OCI-M1 (cell line): Measurements from ENCODE around the gene CXCL17.
"Not testable (repeated sequence)": the region's sequence is repeated elsewhere in the genome, so short reads cannot be mapped to it uniquely, and the experiment has no call there.

Experiments
- DNase-seq: peaks from one replicate; lab custom pipeline; 2025; lab: John Stamatoyannopoulos, UW

CXCL17 gene, protein sequence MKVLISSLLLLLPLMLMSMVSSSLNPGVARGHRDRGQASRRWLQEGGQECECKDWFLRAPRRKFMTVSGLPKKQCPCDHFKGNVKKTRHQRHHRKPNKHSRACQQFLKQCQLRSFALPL

DNA sequence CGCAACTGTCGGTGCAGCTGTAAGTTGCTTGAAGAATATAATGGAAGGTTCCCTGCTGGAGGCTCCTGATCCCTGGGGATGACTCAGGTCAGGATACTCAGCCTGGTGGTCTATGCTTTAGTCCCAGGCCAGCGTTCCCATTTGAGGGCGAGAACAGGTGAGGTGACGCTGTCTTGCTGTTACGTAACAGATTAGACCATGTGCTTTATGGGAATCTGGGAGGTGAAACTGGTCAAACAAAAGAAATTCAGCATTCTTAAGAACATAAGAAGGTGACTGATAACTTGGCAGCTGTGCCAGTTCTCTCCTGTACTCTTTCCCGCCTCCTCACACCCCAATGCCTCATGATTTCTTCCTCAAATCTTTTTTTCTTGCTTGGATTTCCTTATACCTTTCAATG is at the start of gene CXCL17:
Gene CXCL17, minus strand, starts transcription at position 114 of the 400 bp plus-strand sequence. CDS start 114 bp downstream, outside the sequence.
- DNase-seq: no peak

- DNase-seq: no peak
Observed at GRCh38 chr19:42488783-42489521, 46.2 kb upstream of the CXCL17 start.

GRCh38 chr19:42487798-42488178 is 45.0 kb upstream of the CXCL17 start:
- DNase-seq: no peak

DNA sequence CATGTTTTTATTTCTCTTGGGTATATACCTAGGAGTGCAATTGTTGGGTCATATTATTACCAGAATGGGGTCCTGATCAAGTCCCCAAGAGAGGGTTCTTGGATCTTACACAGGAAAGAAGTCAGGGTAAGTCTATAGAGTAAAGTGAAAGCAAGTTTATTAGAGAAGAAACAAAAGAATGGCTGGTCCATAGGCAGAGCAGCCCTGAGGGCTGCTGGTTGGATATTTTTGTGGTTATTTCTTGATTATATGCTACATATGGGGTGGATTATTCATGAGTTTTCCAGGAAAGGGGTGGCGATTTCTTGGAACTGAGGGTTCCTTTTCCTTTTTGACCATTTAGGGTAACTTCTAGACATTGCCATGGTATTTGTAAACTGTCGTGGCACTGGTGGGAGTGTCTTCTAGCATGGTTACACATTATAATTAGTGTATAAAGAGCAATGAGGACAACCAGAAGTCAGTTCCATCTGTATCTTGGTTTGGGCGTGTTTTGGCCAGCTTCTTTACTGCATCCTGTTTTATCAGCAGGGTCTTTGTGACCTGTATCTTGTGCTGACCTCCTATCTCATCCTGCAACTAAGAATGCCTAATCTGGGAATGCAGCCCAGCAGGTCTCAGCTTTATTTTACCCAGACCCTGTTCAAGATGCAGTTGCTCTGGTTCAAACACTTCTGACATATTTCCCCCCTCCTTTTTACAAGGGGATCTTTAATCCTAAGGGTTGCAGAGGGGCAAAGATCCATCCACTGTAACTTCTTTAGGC is 44.5 kb upstream of the CXCL17 start:
- DNase-seq: peak; percentile 88

GRCh38 chr19:42485036-42485435 is 42.3 kb upstream of the CXCL17 start:
- not testable (repeated sequence) for DNase-seq

DNA sequence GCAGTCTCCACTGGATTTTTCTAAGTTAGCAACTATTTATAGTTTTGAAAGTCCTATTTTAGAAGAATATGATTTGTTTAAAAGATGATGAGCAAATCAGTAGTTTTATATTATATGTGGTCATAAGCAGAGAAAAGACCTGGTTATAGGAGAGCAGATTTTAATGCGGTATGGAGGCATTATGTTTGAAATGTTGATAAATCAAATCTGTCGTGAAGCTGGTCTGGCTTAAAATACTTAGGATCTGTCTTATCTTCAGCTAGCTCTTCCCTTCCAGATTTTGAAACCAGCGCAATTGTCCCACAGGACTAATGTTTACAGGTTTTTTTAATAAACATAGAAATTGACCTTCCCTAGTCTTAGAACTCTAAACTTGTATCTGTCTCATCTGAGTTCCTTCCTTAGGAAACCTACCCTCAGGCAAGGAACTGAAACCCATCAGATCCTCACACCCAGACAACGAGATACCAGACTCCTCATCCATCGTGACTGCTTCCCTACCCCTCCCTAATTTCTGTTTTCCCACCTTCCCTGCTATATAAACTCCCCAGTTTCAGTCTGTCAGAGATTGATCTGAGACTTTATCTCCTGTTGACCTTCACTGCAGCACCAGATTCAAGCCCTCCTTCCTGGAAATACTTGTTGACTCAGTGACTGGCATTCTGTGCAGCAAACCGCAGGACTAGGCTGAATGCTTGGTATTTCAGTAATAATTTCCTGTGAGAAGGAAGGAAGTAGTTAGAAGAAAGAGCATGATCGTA is 37.8 kb upstream of the CXCL17 start:
- DNase-seq: peak; percentile 28

GRCh38 chr19:42479736-42480135 is 37.0 kb upstream of the CXCL17 start:
- DNase-seq: no peak

DNA sequence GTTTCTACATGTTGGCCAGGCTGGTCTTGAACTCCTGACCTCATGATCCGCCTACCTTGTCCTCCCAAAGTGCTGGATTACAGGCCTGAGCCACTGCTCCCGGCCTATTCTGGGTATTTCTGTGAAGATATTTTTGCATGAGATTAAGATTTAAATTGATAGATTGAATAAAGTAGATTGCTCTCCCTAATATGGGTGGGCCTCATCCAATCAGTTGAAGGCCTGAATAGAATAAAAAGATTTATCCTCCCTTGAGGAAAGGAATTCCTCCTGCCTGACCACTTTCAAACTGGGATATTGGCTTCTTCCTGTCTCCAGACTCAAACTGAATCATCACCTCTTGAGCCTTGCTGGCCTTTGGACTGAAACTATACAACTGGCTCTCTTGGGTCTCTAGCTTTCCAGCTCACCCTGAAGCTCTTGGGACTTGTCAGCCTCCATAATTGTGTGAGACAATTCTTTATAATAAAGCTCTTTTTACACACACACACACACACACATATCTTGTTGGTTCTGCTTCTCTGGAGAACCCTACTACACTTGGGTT is 36.1 kb upstream of the CXCL17 start:
- no peak for DNase-seq

- DNase-seq: no peak
Observed at GRCh38 chr19:42477933-42478332, 35.2 kb upstream of the CXCL17 start.

DNA sequence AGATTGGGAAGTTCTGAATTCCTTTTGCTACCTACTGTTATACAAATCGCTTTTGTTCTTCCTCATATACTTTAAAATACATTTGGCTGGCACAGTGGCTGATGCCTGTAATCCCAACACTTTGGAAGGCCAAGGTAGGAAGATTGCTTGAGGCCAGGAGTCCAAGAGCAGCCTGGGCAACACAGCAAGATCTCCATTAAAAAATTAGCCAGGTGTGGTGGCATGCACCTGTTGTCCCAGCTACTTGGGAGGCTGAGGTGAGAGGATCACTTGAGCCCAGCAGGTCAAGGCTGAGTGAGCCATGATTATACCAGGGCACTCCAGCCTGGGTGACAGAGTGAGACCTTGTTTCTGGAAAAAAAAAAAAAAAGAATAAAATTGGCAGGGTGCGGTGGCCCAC is 34.4 kb upstream of the CXCL17 start:
- no peak for DNase-seq

GRCh38 chr19:42475366-42475765 is 32.6 kb upstream of the CXCL17 start:
- no peak for DNase-seq

GRCh38 chr19:42474743-42475142 is 32.0 kb upstream of the CXCL17 start:
- no peak for DNase-seq

DNA sequence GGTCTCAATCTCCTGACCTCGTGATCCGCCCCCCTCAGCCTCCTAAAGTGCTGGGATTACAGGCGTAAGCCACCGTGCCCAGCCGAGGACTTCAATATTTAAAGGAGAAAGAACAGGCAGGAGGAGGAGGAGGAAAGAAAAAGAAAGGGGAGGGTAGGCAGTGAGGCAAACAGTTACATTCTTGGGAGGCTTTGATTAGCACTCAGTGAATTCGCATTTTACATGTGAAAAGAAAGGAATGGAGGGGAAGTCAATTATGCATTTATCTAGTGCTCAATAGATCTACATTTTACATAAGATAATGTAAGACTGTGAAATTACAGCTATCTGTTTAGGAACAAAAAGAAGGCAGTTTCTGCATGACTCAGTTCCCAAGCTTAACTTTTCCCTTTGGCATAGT is 30.9 kb upstream of the CXCL17 start:
- DNase-seq: no peak

GRCh38 chr19:42472402-42473147 is 29.8 kb upstream of the CXCL17 start:
- no peak for DNase-seq

DNA sequence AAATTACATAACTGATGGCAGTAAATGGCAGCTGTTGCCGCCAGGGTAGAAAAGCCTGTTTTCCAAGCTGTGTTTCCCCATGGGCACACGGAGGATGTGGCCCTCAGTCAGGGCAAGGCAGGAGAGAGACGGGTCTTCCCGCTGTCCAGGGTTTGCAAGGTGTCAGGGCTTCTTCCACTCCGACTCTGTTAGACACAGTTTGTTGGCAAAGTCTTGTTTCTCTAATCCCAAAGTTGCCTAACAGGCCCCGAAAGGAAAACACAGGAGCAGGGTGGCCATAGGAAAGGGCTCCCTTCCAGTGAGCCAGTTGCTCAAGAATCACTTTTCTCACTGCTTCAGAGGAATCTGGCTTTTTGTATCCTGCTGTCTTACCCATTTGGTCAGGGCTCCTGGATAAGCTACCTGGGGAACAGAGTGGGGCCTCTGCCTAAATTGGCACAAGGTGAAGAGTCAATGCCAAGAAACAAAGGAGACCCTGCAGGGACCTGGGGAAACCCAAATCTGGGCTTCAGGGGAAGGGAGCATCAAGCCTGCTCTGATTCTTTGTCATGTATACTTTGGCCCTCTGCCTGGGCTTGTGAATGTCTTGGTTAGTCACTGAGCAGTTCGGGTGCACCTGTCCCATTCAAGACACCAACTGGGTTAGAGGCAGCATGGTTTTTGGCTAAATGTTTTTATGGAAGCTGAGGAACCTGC is 29.0 kb upstream of the CXCL17 start:
- no peak for DNase-seq

- no peak for DNase-seq
Observed at GRCh38 chr19:42469311-42470235, 26.8 kb upstream of the CXCL17 start.

DNA sequence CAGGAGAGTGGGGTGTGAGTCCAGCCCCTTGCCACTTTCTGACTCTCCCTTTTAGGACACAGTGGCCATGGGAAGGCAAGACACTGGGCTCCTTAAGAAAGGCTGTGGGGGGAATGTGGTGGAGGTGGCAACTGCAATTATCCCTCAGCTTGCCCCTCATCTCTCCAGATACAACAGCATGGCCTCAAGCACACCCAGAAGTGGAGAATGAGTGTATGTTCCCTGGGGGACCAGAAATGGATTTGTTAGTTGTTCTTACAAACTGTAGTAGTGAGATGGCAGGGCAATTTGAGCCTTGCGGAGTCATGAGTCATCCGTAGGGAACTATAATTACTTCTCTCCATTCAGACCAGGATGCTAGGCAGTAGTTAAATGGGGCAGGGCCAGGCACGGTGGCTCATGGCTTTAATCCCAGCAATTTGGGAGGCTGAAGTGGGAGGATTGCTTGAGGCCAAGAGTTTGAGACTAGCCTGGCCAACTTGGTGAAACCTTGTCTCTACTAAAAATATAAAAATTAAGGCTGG is 25.6 kb upstream of the CXCL17 start:
- no peak for DNase-seq

DNA sequence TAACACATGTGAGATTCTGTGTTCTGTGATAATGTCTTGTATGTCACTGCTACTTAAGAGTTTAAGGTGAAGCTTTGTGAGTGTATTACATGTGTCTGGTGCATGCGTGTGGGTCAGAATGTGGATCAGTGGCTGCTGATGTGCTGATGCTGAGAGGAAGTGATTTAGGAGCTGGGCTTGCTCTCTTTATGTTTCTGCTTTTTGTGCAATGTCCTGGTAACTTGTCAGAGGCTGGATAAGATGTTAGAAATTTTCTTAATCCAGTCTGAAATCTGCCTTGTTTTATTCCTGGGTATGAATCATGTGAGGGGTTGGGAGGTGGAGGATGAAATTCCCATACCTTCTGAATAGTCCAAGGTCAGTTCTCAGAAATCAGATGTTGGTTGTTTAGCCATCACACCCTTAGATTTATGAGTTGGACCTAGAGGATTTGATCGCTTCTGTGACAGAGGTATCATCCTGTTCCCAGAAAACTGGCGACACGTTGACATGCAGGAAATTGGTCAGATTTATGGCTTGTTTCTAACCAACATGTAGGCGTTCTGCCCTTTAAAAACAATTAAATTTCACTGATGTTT is 24.5 kb upstream of the CXCL17 start:
- DNase-seq: no peak

DNA sequence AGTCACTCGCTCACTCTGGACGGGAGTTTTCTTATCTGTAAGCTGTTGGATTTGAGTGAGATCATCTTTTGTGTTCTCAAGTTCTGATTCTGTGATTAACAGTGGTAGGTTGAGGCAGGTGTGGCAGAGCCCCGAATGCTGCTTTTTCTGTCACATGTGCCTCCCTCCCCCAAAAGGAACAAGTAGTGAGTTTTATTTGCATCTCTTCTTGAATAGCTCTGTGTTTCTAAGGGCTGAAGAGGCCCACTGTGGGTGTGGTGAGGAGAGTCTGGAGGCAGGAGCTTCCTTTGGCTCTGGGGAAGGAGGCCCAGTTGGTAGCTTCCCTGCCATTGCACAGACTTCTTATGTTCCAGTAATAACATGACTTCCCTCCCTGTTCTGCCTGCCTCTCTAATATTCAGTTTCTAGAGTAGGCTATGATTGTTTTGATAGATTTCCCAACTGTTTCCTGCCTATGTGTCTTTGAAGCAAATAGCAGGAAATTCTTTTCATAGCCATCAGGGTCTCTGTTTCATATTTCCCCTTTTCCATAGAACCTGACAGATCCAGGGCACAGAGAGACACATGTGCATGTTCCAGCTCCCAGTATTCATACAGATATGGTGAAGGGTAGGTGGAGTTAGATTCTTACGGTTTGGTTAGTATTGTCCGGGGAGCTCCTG is 23.9 kb upstream of the CXCL17 start:
- no peak for DNase-seq
